Mesodermal cell (in vitro differentiated cells): ENCODE results near the gene VWA5B2.
"Not testable (repeated sequence)": the region's sequence is repeated elsewhere in the genome, so short reads cannot be mapped to it uniquely, and the experiment has no call there.

Experiments
- H3K27ac ChIP-seq: 2 replicates; pipeline ENCODE4 v1.7.0; 2013; ENCODE audit warnings: mild to moderate bottlenecking, low read depth, low read length, moderate library complexity; ENCODE audit not compliant: severe bottlenecking
- H3K36me3 ChIP-seq: 2 replicates; pipeline ENCODE4 v1.7.1; 2013; ENCODE audit warnings: mild to moderate bottlenecking, low read length, moderate library complexity; ENCODE audit not compliant: control insufficient read depth, insufficient read depth
- H3K4me1 ChIP-seq: one replicate; pipeline ENCODE4 v1.7.1; 2013; ENCODE audit warnings: mild to moderate bottlenecking, low read length; ENCODE audit not compliant: insufficient read depth, control insufficient read depth, poor library complexity, severe bottlenecking
- H3K4me3 ChIP-seq: 2 replicates; pipeline ENCODE4 v1.7.0; 2013; ENCODE audit warnings: low read length, control low read depth, mild to moderate bottlenecking; ENCODE audit not compliant: insufficient read depth, poor library complexity, severe bottlenecking; ENCODE audit errors: extremely low read depth
- H3K9me3 ChIP-seq: 2 replicates; pipeline ENCODE4 v1.7.1; 2013; ENCODE audit warnings: mild to moderate bottlenecking, low read length, moderate library complexity; ENCODE audit not compliant: control insufficient read depth
- WGBS, 2 experiments: methylation state at CpG; one replicate each; pipeline ENCODE4 v1.1.5; 2013; ENCODE audit warnings: missing lambda C conversion rate in 2 of 2; ENCODE audit not compliant: insufficient coverage in 2 of 2; 5-methylcytosine and 5-hydroxymethylcytosine counted together

The VWA5B2 gene

DNA sequence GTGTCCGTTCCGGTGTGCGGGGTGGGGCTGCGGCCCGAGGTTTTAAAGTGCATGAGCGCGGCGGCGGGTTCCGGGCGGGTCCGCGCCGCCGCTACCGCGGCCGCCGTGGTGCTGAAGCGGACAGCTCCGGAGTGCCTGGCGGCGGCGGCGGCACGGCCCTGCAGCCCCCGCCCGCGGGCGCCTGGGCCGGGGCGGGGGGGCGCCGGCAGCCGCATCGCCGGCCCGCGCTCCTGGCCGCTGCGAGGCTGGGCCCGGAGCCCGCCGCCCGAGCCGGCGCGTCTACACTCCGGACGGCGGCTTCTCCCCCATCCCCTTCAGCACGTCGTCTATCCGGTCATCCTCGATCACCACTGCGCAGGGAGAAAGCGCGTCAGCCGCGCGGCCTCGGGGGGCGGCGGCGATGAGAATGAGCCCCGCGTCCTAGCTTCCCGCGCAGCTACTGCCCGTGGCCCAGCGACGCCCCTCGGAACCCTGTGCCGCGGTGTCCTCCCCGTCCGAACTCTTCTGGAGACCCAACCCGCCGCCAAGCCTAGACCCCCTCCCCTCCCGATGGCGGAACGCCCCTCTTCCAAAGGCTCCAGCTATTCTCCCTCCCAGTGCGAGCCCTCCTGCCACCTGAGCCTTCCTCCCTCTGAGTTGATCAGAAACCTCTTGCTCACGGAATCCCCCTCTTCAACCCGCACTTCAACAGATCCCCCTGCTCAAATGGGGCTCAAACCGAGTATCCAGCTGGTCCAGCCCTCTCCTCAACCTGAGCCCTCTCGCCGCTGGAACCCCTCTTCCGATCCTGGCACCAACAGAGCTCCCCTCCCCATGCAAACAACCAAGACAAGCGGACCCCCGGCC is 30.7 kb downstream of the VWA5B2 start:
- peaks cover 8% of the 10 kb centered on the region for H3K4me1 ChIP-seq
- H3K27ac ChIP-seq: no peak overlapping the region
- peaks cover 3% of the 10 kb centered on the region for H3K36me3 ChIP-seq
- peak overlapping the region; percentile 44 for H3K4me3 ChIP-seq
- H3K9me3 ChIP-seq: no peaks in the 10 kb centered on the region
- 0% methylated on average over 52 to 77 of the region's 91 CpGs for WGBS, 2 experiments

DNA sequence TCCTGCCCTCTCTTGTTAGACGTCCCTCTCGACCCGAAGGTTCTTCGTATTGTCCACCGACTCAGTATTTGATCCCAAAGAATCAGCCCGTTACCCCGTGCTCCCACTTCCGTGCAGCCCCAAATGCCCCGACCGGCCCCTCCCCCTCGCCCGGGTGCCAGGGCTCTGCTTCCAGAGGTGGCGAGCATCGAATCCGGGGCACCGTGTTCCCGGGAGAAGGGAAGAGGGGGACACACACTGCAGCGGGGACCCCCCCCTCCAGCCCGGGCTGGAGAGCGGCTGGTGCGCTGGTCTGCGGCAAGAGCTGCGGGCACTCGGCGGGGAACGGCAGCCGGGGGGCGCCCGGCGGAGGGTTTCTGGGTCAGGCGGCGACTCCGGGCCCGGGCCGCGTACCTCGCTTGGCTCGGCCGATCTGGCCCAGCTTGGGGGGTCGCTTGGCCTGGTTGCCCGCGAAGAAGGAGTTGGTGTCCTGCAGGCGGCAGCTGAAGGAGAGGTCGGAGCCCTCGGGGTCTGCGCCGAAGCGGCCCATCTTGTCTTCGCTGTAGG is 31.4 kb downstream of the VWA5B2 start:
- Histone ChIP-seq H3K27ac (no peak overlapping the region), H3K4me3 (peak overlapping the region; percentile 44), H3K36me3 (peaks cover 3% of the 10 kb centered on the region), H3K9me3 (no peaks in the 10 kb centered on the region), H3K4me1 (peaks cover 8% of the 10 kb centered on the region)
- 0 to 2% methylated on average over 40 to 44 of the region's 49 CpGs for WGBS, 2 experiments

DNA sequence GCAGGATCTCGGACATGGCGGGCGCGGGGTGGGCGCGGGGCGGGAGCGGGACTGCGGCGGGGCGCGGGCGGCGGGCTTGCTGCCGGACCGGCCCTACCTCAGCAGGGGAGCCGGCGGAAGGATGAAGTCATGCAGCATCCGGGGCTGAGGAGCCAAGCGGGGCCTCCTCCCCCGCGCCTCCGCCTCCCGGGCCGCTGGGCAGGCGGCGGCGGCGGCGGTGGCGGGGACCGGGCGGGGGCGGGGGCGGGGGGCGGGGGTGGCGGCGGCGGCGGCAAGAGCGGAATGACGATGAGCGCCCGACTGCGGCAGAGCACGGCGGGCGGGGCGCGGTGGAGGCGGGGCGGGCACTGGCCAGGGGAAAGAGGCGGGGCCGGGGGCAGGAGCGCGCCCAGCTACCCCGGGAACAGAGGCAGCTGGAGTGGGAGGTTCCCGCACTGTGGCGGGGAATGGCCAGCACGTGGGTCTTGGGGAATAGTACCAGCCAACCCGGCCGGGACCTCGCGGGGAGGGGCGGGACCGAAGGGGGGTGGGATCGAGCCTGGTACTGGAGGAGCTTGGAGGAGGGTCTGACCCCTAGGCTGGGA is 32.0 kb downstream of the VWA5B2 start, which contains the start of gene CAMK2N2:
Gene CAMK2N2, minus strand, starts transcription at position 284 of the 584 bp plus-strand sequence. Its CDS starts 268 bp downstream, at position 16.
- Histone ChIP-seq H3K9me3 (no peaks in the 10 kb centered on the region), H3K36me3 (peaks cover 3% of the 10 kb centered on the region), H3K27ac (no peak within 1 kb of the TSS), H3K4me1 (peaks cover 8% of the 10 kb centered on the region), H3K4me3 (peak within 1 kb of the TSS; percentile 44)
- WGBS, 2 experiments: 0% methylated on average over 19 to 32 of the region's 67 CpGs

- WGBS, 2 experiments: 2 to 3% methylated on average over 42 to 49 of the region's 66 CpGs
- no peak overlapping the region for H3K27ac ChIP-seq
Observed at GRCh38 chr3:184261854-184262763, 32.7 kb downstream of the VWA5B2 start.

DNA sequence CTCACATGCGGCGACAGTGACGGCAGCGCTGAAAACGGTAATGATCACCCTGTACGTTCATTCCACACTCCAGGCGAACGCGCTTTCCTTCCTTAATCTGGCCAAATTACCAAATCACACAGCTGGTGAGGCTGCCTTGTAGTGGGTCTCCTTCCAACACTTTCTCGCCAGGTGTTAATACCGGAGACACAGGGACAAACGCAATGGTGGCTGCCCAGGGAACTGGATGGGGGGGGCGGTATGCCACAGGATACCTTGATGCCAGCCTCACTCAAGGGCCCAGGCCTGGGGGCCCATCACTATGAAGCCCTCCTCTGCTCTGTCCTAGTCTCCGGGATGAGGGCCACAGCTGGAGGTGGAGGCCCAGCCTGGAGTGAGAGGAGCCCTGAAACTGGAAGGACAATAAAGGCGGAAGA is 33.4 kb downstream of the VWA5B2 start:
- Histone ChIP-seq H3K4me3 (no peak overlapping the region), H3K27ac (no peak overlapping the region), H3K9me3 (no peaks in the 10 kb centered on the region), H3K36me3 (peaks cover 3% of the 10 kb centered on the region), H3K4me1 (peaks cover 8% of the 10 kb centered on the region)
- 13 to 73% methylated on average over 3 to 9 of the region's 15 CpGs for WGBS, 2 experiments

More at GRCh38 chr3:184261854-184262763, 32.7 kb downstream of the VWA5B2 start:
- Histone ChIP-seq H3K4me3 (peak overlapping the region; percentile 44), H3K4me1 (peaks cover 8% of the 10 kb centered on the region), H3K36me3 (peaks cover 3% of the 10 kb centered on the region), H3K9me3 (no peaks in the 10 kb centered on the region)

- H3K36me3 ChIP-seq, H3K27ac ChIP-seq, H3K9me3 ChIP-seq, H3K4me3 ChIP-seq, H3K4me1 ChIP-seq: not testable (repeated sequence)
- 100% methylated on average over 1 of the region's 1 CpG; no CpG with 5 or more reads in 1 of the 2 experiments for WGBS, 2 experiments
Observed at GRCh38 chr3:184267249-184267648, 37.9 kb downstream of the VWA5B2 start.

DNA sequence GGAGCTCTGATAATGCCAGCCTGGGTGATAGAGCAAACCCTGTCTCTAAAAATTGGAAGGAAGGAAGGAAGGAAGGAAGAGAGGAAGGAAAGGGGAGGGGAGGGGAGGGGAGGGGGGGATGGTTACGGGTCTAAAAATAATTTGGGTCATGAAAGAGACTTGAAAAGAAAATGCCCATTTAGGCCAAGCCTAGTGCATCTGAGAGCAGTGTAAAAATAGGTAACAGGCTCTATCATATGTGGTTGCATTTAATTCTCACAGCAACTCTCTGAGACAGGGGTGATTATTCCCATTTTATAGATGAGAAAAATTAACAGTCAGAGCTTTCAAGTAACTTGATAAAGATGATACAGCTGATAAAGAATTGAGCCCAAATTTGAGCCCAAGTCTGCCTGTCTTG is 42.9 kb downstream of the VWA5B2 start:
- H3K9me3 ChIP-seq: no peaks in the 10 kb centered on the region
- WGBS, 2 experiments: 100% methylated on average over 1 of the region's 1 CpG; no CpG with 5 or more reads in 1 of the 2 experiments
- no peaks in the 10 kb centered on the region for H3K36me3 ChIP-seq
- H3K4me3 ChIP-seq: no peak overlapping the region
- no peak overlapping the region for H3K27ac ChIP-seq
- H3K4me1 ChIP-seq: no peaks in the 10 kb centered on the region

DNA sequence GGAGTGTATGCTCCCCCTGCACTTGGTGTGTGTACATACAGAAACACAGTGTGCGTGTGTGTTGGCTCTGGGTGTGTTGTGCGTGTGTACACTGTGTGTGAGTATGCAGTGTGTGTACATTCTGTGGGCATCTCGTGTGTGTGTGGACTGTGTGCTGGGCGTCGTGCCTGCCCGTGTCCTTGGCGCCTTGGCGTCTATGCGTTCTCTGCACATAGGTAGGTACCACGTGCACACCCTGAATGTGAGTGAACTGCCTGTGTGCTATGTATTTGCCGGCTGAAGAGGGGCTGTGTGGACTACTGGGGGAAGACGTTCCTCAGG is 46.0 kb downstream of the VWA5B2 start:
- Histone ChIP-seq H3K27ac (no peak overlapping the region), H3K36me3 (no peaks in the 10 kb centered on the region), H3K4me3 (no peak overlapping the region), H3K4me1 (no peaks in the 10 kb centered on the region), H3K9me3 (no peaks in the 10 kb centered on the region)
- WGBS, 2 experiments: 81 to 86% methylated on average over 7 to 12 of the region's 12 CpGs

- no peak within 1 kb of the TSS for H3K27ac ChIP-seq
- H3K36me3 ChIP-seq: no peaks in the 10 kb centered on the region
- no peaks in the 10 kb centered on the region for H3K9me3 ChIP-seq
- 56 to 63% methylated on average over 48 to 52 of the region's 65 CpGs for WGBS, 2 experiments
- no peak within 1 kb of the TSS for H3K4me3 ChIP-seq
- H3K4me1 ChIP-seq: no peaks in the 10 kb centered on the region
Observed at GRCh38 chr3:184275961-184276910, 46.9 kb downstream of the VWA5B2 start, which contains the start of gene ECE2. TSS of gene ECE2 (plus strand) at chr3:184276022. CDS start at chr3:184276154, 132 bp downstream.
